ENCODE data around the gene CCDC43. TPM values are rescaled to one million over a fixed set of nuclear protein-coding genes. Genes with fewer than 3 reads are reported as not detected.

Gene CCDC43
- total RNA-seq, 1 donor from 2014 or later: 37.4 TPM

GRCh38 chr17:44666006-44666405 lies 23.6 kb downstream of the CCDC43 start:
- TF ChIP-seq CTCF (conservative IDR thresholded peaks at IDR 0.05; ENCODE audit: low read depth, low read length): no peak

GRCh38 chr17:44664867-44665266 lies 24.7 kb downstream of the CCDC43 start:
- no peak for DNase-seq (ENCODE audit: low read depth)
- TF ChIP-seq CTCF (conservative IDR thresholded peaks at IDR 0.05; ENCODE audit: low read depth, low read length): no peak
- H3K4me3 ChIP-seq (ENCODE audit: low read depth, low read length): no peak overlapping the region

More at GRCh38 chr17:44666006-44666405, 23.6 kb downstream of the CCDC43 start:
- no peak overlapping the region for H3K4me3 ChIP-seq (ENCODE audit: low read depth, low read length)
- no peak for DNase-seq (ENCODE audit: low read depth)

GRCh38 chr17:44663095-44663494 lies 26.5 kb downstream of the CCDC43 start:
- no peak for DNase-seq (ENCODE audit: low read depth)
- H3K4me3 ChIP-seq (ENCODE audit: low read depth, low read length): no peak overlapping the region
- no peak for TF ChIP-seq CTCF (conservative IDR thresholded peaks at IDR 0.05; ENCODE audit: low read depth, low read length)

DNA sequence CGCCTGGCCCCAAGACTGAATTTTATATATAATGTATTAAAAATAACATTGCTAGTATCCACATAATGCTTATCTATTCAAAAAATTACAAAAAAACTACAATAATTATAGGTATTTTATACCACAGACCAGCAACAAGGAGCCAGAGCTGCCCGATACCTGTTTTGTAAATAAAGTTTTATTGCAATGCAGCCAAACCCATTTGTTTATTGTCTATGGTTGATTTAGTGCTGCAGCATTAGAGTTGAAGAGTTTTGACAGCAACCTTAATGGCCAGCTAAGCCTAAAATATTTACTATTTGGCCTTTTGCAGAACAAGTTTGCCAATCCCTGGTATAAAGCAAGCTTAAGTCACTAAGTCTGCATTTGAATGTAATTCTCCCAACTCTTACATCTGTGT lies 27.7 kb downstream of the CCDC43 start:
- no peak overlapping the region for H3K4me3 ChIP-seq (ENCODE audit: low read depth, low read length)
- DNase-seq (ENCODE audit: low read depth): no peak
- TF ChIP-seq CTCF (conservative IDR thresholded peaks at IDR 0.05; ENCODE audit: low read depth, low read length): no peak

- no peak for TF ChIP-seq CTCF (conservative IDR thresholded peaks at IDR 0.05; ENCODE audit: low read depth, low read length)
- no peak within 1 kb of the TSS for H3K4me3 ChIP-seq (ENCODE audit: low read depth, low read length)
- no peak for DNase-seq (ENCODE audit: low read depth)
Measured at GRCh38 chr17:44655983-44656710, 33.4 kb downstream of the CCDC43 start, which contains the start of gene MEIOC. Gene MEIOC (plus strand): TSS chr17:44656468. CDS start chr17:44656614, 146 bp downstream.

DNA sequence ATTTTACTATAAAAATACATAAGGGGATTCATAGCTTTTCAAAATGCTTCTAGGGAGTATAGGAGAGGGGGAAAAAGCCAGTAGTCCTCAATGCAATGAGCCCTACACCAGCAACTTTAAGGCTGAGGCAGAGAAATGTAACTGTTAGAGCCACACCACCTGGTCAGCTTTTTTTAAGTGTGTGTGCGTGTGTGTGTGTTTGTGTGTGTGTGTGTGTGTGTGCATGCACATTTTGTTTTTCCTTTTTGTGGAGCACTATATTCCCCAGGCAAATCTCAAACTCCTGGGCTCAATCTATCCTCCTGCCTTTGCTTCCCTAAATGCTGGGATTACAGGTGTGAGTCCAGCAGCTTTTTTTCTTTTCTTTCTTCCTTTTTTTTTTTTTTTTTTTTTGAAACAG lies 35.6 kb downstream of the CCDC43 start:
- H3K4me3 ChIP-seq (ENCODE audit: low read depth, low read length): no peak overlapping the region
- no peak for DNase-seq (ENCODE audit: low read depth)
- no peak for TF ChIP-seq CTCF (conservative IDR thresholded peaks at IDR 0.05; ENCODE audit: low read depth, low read length)

DNA sequence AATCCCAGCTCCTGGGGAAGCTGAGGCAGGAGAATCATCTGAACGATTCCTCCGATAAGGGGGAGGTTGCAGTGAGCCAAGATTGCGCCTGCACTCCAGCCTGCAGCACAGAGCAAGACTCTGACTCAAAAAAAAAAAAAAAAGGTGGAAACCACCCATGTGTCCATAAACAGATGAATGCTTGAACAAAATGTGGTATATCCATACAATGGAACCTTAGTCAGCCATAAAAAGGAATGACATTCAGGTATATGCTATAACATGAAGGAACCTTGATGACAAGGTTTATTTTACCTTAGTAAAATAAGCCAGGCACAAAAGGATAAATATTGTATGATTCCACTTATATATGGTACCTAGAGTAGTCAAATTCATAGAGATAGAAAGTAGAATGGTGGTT lies 36.2 kb downstream of the CCDC43 start:
- no peak overlapping the region for H3K4me3 ChIP-seq (ENCODE audit: low read depth, low read length)
- DNase-seq (ENCODE audit: low read depth): no peak
- TF ChIP-seq CTCF (conservative IDR thresholded peaks at IDR 0.05; ENCODE audit: low read depth, low read length): no peak

All from epithelial cell of proximal tubule (primary cell).